ENCODE measurements around the gene FAM3D. TPM values are rescaled to one million over a fixed set of nuclear protein-coding genes. Genes with fewer than 3 reads are reported as not detected.

The FAM3D gene
- polyA plus RNA-seq, 3 donors = 0.28 to 1.9 (median 0.71) TPM

GRCh38 chr3:58665405-58665804 is 1.2 kb downstream of the FAM3D start:
- Mint-ChIP-seq H3K27ac (no peak overlapping the region), H3K4me3 (no peak overlapping the region), H3K36me3 (peaks cover 0 to 13% of the 10 kb centered on the region in 2 donors), H3K27me3 (ENCODE audit: low read depth in 3 of 3) (no peaks in the 10 kb centered on the region), H3K4me1 (peaks cover 23% of the 10 kb centered on the region), H3K9me3 (peaks cover 0 to 18% (median 7%) of the 10 kb centered on the region in 7 donors)
- no peaks in the 10 kb centered on the region for H3K36me3 ChIP-seq (replicated peaks in 1 of 2; ENCODE audit: control insufficient read depth in 1 of 2, insufficient read depth in 2 of 2, low read length in 2 of 2)
- DNase-seq = no peak
- no peaks in the 10 kb centered on the region for H4K20me1 ChIP-seq (ENCODE audit: insufficient read depth, low read length)
- H3K4me2 ChIP-seq (replicated peaks; ENCODE audit: extremely low read depth, low read length, poor library complexity, severe bottlenecking) = no peak overlapping the region
- no peak overlapping the region for H2AFZ ChIP-seq (ENCODE audit: insufficient read depth, low read depth, low read length, poor library complexity, severe bottlenecking)
- no peak for TF ChIP-seq CTCF (IDR thresholded peaks at IDR 0.05)
- H3K4me3 ChIP-seq (replicated peaks in 1 of 3; ENCODE audit: low read depth in 2 of 3, low read length in 3 of 3) = no peak overlapping the region
- no peaks in the 10 kb centered on the region for H3K27me3 ChIP-seq (ENCODE audit: control insufficient read depth in 2 of 2, insufficient read depth in 2 of 2, low read length in 2 of 2)
- intact Hi-C loops (cut with micrococcal nuclease) = no loop called here
- H3K79me2 ChIP-seq (ENCODE audit: insufficient read depth, low read length) = no peaks in the 10 kb centered on the region
- no peak overlapping the region for H3K9ac ChIP-seq (ENCODE audit: insufficient read depth, low read length, poor library complexity, severe bottlenecking)
- peaks cover 0 to 3% of the 10 kb centered on the region in 2 donors for H3K9me3 ChIP-seq (replicated peaks in 1 of 2; ENCODE audit: control insufficient read depth in 1 of 2, insufficient read depth in 1 of 2, low read length in 2 of 2)
- no peak overlapping the region for H3K27ac ChIP-seq (ENCODE audit: low read depth in 1 of 2, low read length in 2 of 2)
- 92% methylated on average over 2 of the region's 2 CpGs for WGBS (ENCODE audit: insufficient coverage)
- peaks cover 15 to 17% of the 10 kb centered on the region in 2 donors for H3K4me1 ChIP-seq (ENCODE audit: control insufficient read depth in 1 of 2, insufficient read depth in 2 of 2, low read length in 2 of 2)

- Histone ChIP-seq H4K20me1 (ENCODE audit: insufficient read depth, low read length) (no peaks in the 10 kb centered on the region), H3K4me3 (replicated peaks in 1 of 3; ENCODE audit: low read depth in 2 of 3, low read length in 3 of 3) (no peak overlapping the region), H3K9me3 (replicated peaks in 1 of 2; ENCODE audit: control insufficient read depth in 1 of 2, insufficient read depth in 1 of 2, low read length in 2 of 2) (peaks cover 0 to 3% of the 10 kb centered on the region in 2 donors), H3K79me2 (ENCODE audit: insufficient read depth, low read length) (no peaks in the 10 kb centered on the region), H3K4me1 (ENCODE audit: control insufficient read depth in 1 of 2, insufficient read depth in 2 of 2, low read length in 2 of 2) (peaks cover 15 to 17% of the 10 kb centered on the region in 2 donors), H2AFZ (ENCODE audit: insufficient read depth, low read depth, low read length, poor library complexity, severe bottlenecking) (no peak overlapping the region), H3K27ac (ENCODE audit: low read depth in 1 of 2, low read length in 2 of 2) (no peak overlapping the region), H3K36me3 (replicated peaks in 1 of 2; ENCODE audit: control insufficient read depth in 1 of 2, insufficient read depth in 2 of 2, low read length in 2 of 2) (no peaks in the 10 kb centered on the region), H3K27me3 (ENCODE audit: control insufficient read depth in 2 of 2, insufficient read depth in 2 of 2, low read length in 2 of 2) (no peaks in the 10 kb centered on the region), H3K4me2 (replicated peaks; ENCODE audit: extremely low read depth, low read length, poor library complexity, severe bottlenecking) (no peak overlapping the region), H3K9ac (ENCODE audit: insufficient read depth, low read length, poor library complexity, severe bottlenecking) (no peak overlapping the region)
- TF ChIP-seq CTCF (IDR thresholded peaks at IDR 0.05) = no peak
- H3K36me3 Mint-ChIP-seq = peaks cover 0 to 13% of the 10 kb centered on the region in 2 donors
- H3K9me3 Mint-ChIP-seq = peaks cover 2 to 18% (median 7%) of the 10 kb centered on the region in 7 donors
- peaks cover 0 to 1% (median 0%) of the 10 kb centered on the region in 3 donors for H3K27me3 Mint-ChIP-seq (ENCODE audit: low read depth in 3 of 3)
- no peak for DNase-seq
- peaks cover 21% of the 10 kb centered on the region for H3K4me1 Mint-ChIP-seq
- WGBS (ENCODE audit: insufficient coverage) = 100% methylated on average over 2 of the region's 3 CpGs
- intact Hi-C loops (cut with micrococcal nuclease) = no loop called here
- H3K27ac Mint-ChIP-seq = no peak overlapping the region
- H3K4me3 Mint-ChIP-seq = no peak overlapping the region
Observed at GRCh38 chr3:58664611-58665010, 2.0 kb downstream of the FAM3D start.
